HepG2 (cell line): Measurements from ENCODE around the gene PEPD. TPM values are rescaled to one million over a fixed set of nuclear protein-coding genes. Genes with fewer than 3 reads are reported as not detected.

ENCODE experiments used
- BCLAF1 ChIP-seq: fragments of 450-650 bp; IDR thresholded peaks from 2 replicates; pipeline ENCODE4 v1.6.1; 2017; ENCODE audit warnings: mild to moderate bottlenecking
- GATAD2A ChIP-seq: IDR thresholded peaks from 2 replicates; pipeline ENCODE4 v1.6.1; 2016
- HNF4A ChIP-seq: sonication (generic); formaldehyde crosslinking; IDR thresholded peaks from 2 replicates; pipeline ENCODE4 v1.4.0; 2020; ENCODE audit warnings: missing genetic modification reagents
- KAT8 ChIP-seq: IDR thresholded peaks from 2 replicates; pipeline ENCODE4 v1.6.1; 2016; ENCODE audit warnings: missing genetic modification reagents, missing compliant biosample characterization
- MAF1 ChIP-seq: sonication (generic); formaldehyde crosslinking; IDR thresholded peaks from 2 replicates; pipeline ENCODE4 v1.5.0; 2020; ENCODE audit warnings: missing genetic modification reagents, borderline replicate concordance
- MIER3 ChIP-seq: IDR thresholded peaks from 2 replicates; pipeline ENCODE4 v1.6.1; 2016; ENCODE audit warnings: missing compliant biosample characterization, borderline replicate concordance
- PTBP1 ChIP-seq: fragments of 200-400 bp; formaldehyde crosslinking; IDR thresholded peaks from 2 replicates; pipeline ENCODE4 v1.6.1; 2018; ENCODE audit warnings: low read length, low read depth; ENCODE audit not compliant: poor library complexity, severe bottlenecking
- RXRA ChIP-seq: sonication (generic); formaldehyde crosslinking; IDR thresholded peaks from 2 replicates; pipeline ENCODE4 v1.5.1; 2020; ENCODE audit warnings: missing genetic modification reagents
- SAP130 ChIP-seq: IDR thresholded peaks from 2 replicates; pipeline ENCODE4 v1.6.1; 2016; ENCODE audit warnings: low read depth
- SOX13 ChIP-seq, 3 experiments: fragments of 450-650 bp in 1 of 3; sonication (generic) in 1 of 3; formaldehyde crosslinking in 1 of 3; IDR thresholded peaks in 2 of 3; conservative IDR thresholded peaks in 1 of 3; 2 replicates each; pipeline versions ENCODE4 v1.5.0 to v1.6.1; 2016 to 2020; ENCODE audit warnings: antibody characterized with exemption in 1 of 3, mild to moderate bottlenecking in 1 of 3, missing compliant biosample characterization in 1 of 3, missing genetic modification reagents in 1 of 3, moderate library complexity in 1 of 3
- SOX5 ChIP-seq: IDR thresholded peaks from 2 replicates; pipeline ENCODE4 v1.6.1; 2016; ENCODE audit warnings: borderline replicate concordance
- TBP ChIP-seq: sonication (generic); formaldehyde crosslinking; IDR thresholded peaks from 2 replicates; pipeline ENCODE4 v1.5.0; 2020; ENCODE audit warnings: missing genetic modification reagents
- U2AF2 ChIP-seq: fragments of 200-400 bp; formaldehyde crosslinking; IDR thresholded peaks from 2 replicates; pipeline ENCODE4 v1.6.1; 2017; ENCODE audit warnings: low read depth, mild to moderate bottlenecking, low read length
- YY1 ChIP-seq: IDR thresholded peaks from 2 replicates; pipeline ENCODE4 v1.6.1; 2011; ENCODE audit warnings: low read length, low read depth, moderate library complexity, mild to moderate bottlenecking; ENCODE audit not compliant: insufficient read depth, insufficient replicate concordance
- ZBTB26 ChIP-seq: IDR thresholded peaks from 2 replicates; pipeline ENCODE4 v1.6.1; 2016; ENCODE audit warnings: missing compliant biosample characterization, missing genetic modification reagents, borderline replicate concordance
- ZFX ChIP-seq: sonication (generic); formaldehyde crosslinking; IDR thresholded peaks from 2 replicates; pipeline ENCODE4 v1.4.0; 2020; ENCODE audit warnings: mild to moderate bottlenecking, low read depth, missing genetic modification reagents, moderate library complexity
- ZNF234 ChIP-seq: sonication (generic); formaldehyde crosslinking; conservative IDR thresholded peaks from 2 replicates; pipeline ENCODE4 v1.5.1; 2020; ENCODE audit warnings: mild to moderate bottlenecking, missing genetic modification reagents
- ZNF253 ChIP-seq: sonication (generic); formaldehyde crosslinking; IDR thresholded peaks from 2 replicates; pipeline ENCODE4 v1.8.0; 2022; ENCODE audit warnings: mild to moderate bottlenecking, missing genetic modification reagents, borderline replicate concordance
- ZNF333 ChIP-seq: sonication (generic); formaldehyde crosslinking; IDR thresholded peaks from 2 replicates; pipeline ENCODE4 v1.4.0; 2020; ENCODE audit warnings: mild to moderate bottlenecking, missing genetic modification reagents, borderline replicate concordance
- ZNF567 ChIP-seq: sonication (generic); formaldehyde crosslinking; IDR thresholded peaks from 2 replicates; pipeline ENCODE4 v1.8.1; 2023; ENCODE audit warnings: mild to moderate bottlenecking, missing genetic modification reagents, borderline replicate concordance
- ZNF616 ChIP-seq: sonication (generic); formaldehyde crosslinking; IDR thresholded peaks from 2 replicates; pipeline ENCODE4 v1.5.0; 2020; ENCODE audit warnings: low read depth, mild to moderate bottlenecking, missing genetic modification reagents
- ZNF773 ChIP-seq: sonication (generic); formaldehyde crosslinking; IDR thresholded peaks from 2 replicates; pipeline ENCODE4 v1.4.0; 2020; ENCODE audit warnings: missing genetic modification reagents, borderline replicate concordance
- polyA plus RNA-seq, 8 experiments: library from polyadenylated mRNA; depleted of rRNA in 3 of 8; stranded (reverse) in 7 of 8; unstranded in 1 of 8; fragments of >200 nt; fragmentation: Illumina TruSeq in 4 of 8; extraction: Trizol in 4 of 8; gene quantifications; 2 replicates each; pipeline versions ENCODE4 v1.2.1 to v1.2.3, GENCODE V29; 2011 to 2016; ENCODE audit warnings: low read depth in 4 of 8, missing spikeins in 1 of 8, mixed read lengths in 1 of 8; ENCODE audit not compliant: insufficient read depth in 1 of 8
- total RNA-seq, 5 experiments: library from RNA; depleted of rRNA; stranded (reverse); fragments of >200 nt; fragmentation: Illumina TruSeq; extraction: Trizol; gene quantifications; 2 replicates each; pipeline ENCODE4 v1.2.3, GENCODE V29; 2016; ENCODE audit warnings: low read depth in 1 of 5
- TF ChIP-seq, protein P1 (sequence below): IDR thresholded peaks from 2 replicates; pipeline ENCODE4 v1.6.1; 2012; ENCODE audit warnings: low read length, improper control_type of control experiment

PEPD gene
- total and polyA plus RNA-seq, 2 of the 13 experiments (the other 11 are each of a cell fraction or from before 2014, with no cell fraction given), result 60.7 to 75.1 TPM

DNA sequence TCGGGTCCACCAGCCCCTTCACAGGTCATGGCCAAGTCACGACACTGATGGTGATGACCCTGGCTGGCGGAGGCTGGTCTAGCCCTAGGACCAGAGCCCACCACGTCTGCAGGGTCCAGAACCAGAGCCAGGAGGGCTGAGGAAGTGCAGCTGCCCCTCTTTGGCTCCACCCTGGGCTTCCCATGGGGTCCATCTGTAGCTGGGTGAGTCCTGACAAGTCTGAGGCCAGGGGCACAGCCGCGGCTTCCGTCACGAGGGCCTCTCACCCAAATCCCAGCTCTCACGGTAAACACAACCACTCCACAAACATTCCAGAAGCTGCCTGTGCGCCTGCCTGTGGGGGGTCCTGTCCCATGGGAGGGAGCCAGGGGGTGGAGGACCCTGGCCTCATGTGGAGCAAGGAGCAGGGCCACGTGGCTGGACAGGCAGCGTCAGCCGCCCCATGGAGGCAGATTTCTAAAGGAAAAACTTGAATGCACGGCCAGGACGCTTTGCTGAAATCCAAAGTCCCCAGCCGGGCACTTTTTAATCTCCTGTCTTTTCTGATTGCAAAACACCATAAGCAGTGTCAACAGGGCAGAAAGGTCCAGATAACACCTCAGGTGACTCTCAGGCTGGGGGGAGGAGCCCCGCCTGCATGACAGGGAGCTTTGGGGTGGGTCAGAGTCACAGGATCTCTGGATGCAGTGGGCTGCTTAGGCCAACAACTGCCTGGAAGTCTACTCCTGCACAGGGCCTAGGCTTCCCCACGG, 118.2 kb downstream of the PEPD start (continued):
- no peak; the same call in 1 of the 2 replicates for TF ChIP-seq MAF1
- peak; percentile 90 for TF ChIP-seq ZBTB26 (CRISPR knock-in tag)
- peak; percentile 89 for TF ChIP-seq ZNF567 (CRISPR knock-in tag)
- TF ChIP-seq ZNF773 (CRISPR knock-in tag), result peak; percentile 89; the same call in 1 of the 2 replicates
- no peak; the same call in 1 of the 2 replicates for TF ChIP-seq SOX13 (IDR thresholded peaks at IDR 0.05)
- TF ChIP-seq SOX13 (CRISPR knock-in tag; conservative IDR thresholded peaks at IDR 0.05 in 1 of 2, IDR thresholded peaks at IDR 0.05 in 1 of 2), result peak in 1 of 2 experiments; percentile 82; a peak in 2 of 4 replicates
- TF ChIP-seq ZNF333, result peak; percentile 97
- TF ChIP-seq SAP130, result peak; percentile 94
- peak; percentile 56 for TF ChIP-seq PTBP1
- no peak for TF ChIP-seq TBP
- peak; percentile 85; the same call in 1 of the 2 replicates for TF ChIP-seq MIER3
- TF ChIP-seq ZNF253 (CRISPR knock-in tag), result peak; percentile 99
- TF ChIP-seq ZFX, result peak; percentile 86
- peak; percentile 90 for TF ChIP-seq RXRA
- no peak for TF ChIP-seq BCLAF1
- TF ChIP-seq GATAD2A (CRISPR knock-in tag), result peak; percentile 95
- no peak for TF ChIP-seq YY1
- TF ChIP-seq ZNF616 (CRISPR knock-in tag), result peak; percentile 89
- peak; percentile 77 for TF ChIP-seq SOX5
- TF ChIP-seq ZNF234 (CRISPR knock-in tag), result peak; percentile 94
- no peak for TF ChIP-seq U2AF2
- TF ChIP-seq HNF4A, result peak; percentile 96
- peak; percentile 85 for TF ChIP-seq KAT8 (CRISPR knock-in tag)
- TF ChIP-seq, protein P1, sequence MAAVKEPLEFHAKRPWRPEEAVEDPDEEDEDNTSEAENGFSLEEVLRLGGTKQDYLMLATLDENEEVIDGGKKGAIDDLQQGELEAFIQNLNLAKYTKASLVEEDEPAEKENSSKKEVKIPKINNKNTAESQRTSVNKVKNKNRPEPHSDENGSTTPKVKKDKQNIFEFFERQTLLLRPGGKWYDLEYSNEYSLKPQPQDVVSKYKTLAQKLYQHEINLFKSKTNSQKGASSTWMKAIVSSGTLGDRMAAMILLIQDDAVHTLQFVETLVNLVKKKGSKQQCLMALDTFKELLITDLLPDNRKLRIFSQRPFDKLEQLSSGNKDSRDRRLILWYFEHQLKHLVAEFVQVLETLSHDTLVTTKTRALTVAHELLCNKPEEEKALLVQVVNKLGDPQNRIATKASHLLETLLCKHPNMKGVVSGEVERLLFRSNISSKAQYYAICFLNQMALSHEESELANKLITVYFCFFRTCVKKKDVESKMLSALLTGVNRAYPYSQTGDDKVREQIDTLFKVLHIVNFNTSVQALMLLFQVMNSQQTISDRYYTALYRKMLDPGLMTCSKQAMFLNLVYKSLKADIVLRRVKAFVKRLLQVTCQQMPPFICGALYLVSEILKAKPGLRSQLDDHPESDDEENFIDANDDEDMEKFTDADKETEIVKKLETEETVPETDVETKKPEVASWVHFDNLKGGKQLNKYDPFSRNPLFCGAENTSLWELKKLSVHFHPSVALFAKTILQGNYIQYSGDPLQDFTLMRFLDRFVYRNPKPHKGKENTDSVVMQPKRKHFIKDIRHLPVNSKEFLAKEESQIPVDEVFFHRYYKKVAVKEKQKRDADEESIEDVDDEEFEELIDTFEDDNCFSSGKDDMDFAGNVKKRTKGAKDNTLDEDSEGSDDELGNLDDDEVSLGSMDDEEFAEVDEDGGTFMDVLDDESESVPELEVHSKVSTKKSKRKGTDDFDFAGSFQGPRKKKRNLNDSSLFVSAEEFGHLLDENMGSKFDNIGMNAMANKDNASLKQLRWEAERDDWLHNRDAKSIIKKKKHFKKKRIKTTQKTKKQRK, result no peak
